K562 (cell line): Measurements from ENCODE around the gene RPP14. TPM values are rescaled to one million over a fixed set of nuclear protein-coding genes. Genes with fewer than 3 reads are reported as not detected.

ENCODE experiments used
- ATAC-seq: fragments of 200-7000 bp; cut with Tn5 transposase; 3 replicates; pipeline ENCODE4 v1.9.1; 2020; ENCODE audit warnings: moderate library complexity
- BruUV-seq: library from RNA; stranded (reverse); fragments of 400-500 nt; replicated peaks from 2 replicates; lab custom pipeline; 2021; lab: Mats Ljungman, UMichigan
- CTCF ChIA-PET: fragments of 300-600 bp; formaldehyde crosslinking; extraction: SDS; loops from one replicate; lab custom pipeline; 2021; ENCODE audit warnings: low intra/inter-chr PET ratio; lab: Yijun Ruan, JAX
- POLR2A ChIA-PET: fragments of 300-600, 350-650 bp; sonication (Branson Sonifier 250); formaldehyde crosslinking; extraction: SDS; loops from one replicate; lab custom pipeline; 2021; ENCODE audit warnings: antibody characterized with exemption, inconsistent platforms; lab: Yijun Ruan, JAX
- DNase-seq, 4 experiments: peaks; one replicate each; pipeline versions ENCODE4 v3.0.0 to v3.0.0-alpha.2; 2011 to 2018; ENCODE audit warnings: low spot score in 3 of 4, mixed read lengths in 3 of 4; ENCODE audit errors: extremely low read depth in 1 of 4
- FAIRE-seq: peaks from 2 replicates; lab custom pipeline; 2011; peaks lifted over from hg19 to GRCh38; lab: Jason Lieb, UNC
- H2AFZ ChIP-seq: 2 replicates; pipeline ENCODE4 v1.6.0; 2011; ENCODE audit warnings: low read depth, low read length, control low read depth, inconsistent platforms
- H3K27ac ChIP-seq: fragments of 200-600 bp; 3 replicates; pipeline ENCODE4 v1.8.0; 2011; ENCODE audit warnings: low read depth, mild to moderate bottlenecking, control low read depth, inconsistent platforms, low read length, moderate library complexity, mixed read lengths; ENCODE audit errors: extremely low read depth
- H3K27me3 ChIP-seq, 2 experiments: fragments of 300-600 bp in 1 of 2; 2 replicates in 1 of 2; 3 replicates in 1 of 2; pipeline versions ENCODE4 v1.6.0 to v1.8.0; 2011; ENCODE audit warnings: inconsistent platforms in 2 of 2, low read length in 2 of 2, mild to moderate bottlenecking in 1 of 2, mixed read lengths in 1 of 2, moderate library complexity in 1 of 2; ENCODE audit not compliant: control insufficient read depth in 2 of 2, insufficient read depth in 2 of 2
- H3K36me3 ChIP-seq: fragments of 300-600 bp; 3 replicates; pipeline ENCODE4 v1.8.0; 2011; ENCODE audit warnings: mild to moderate bottlenecking, low read length, inconsistent platforms; ENCODE audit not compliant: control insufficient read depth, insufficient read depth
- H3K4me1 ChIP-seq, 2 experiments: fragments of 200-600 bp in 1 of 2; replicated peaks in 1 of 2; 2 replicates in 1 of 2; 3 replicates in 1 of 2; pipeline versions ENCODE4 v1.5.1 to v1.8.0; 2011; ENCODE audit warnings: inconsistent platforms in 2 of 2, low read length in 2 of 2, mild to moderate bottlenecking in 1 of 2, mixed read lengths in 1 of 2, moderate library complexity in 1 of 2; ENCODE audit not compliant: control insufficient read depth in 2 of 2, insufficient read depth in 2 of 2
- H3K4me2 ChIP-seq: 2 replicates; pipeline ENCODE4 v1.6.1; 2011; ENCODE audit warnings: low read length, control low read depth, inconsistent platforms, mixed read lengths; ENCODE audit not compliant: insufficient read depth
- H3K4me3 ChIP-seq: fragments of 200-600 bp; sonication (generic), shearing (Covaris generic); 2 replicates; pipeline ENCODE4 v1.5.1; 2016; ENCODE audit warnings: control low read depth, inconsistent platforms
- H3K79me2 ChIP-seq: fragments of 200-600 bp; 3 replicates; pipeline ENCODE4 v1.8.0; 2011; ENCODE audit warnings: low read length, inconsistent platforms; ENCODE audit not compliant: control insufficient read depth, insufficient read depth
- H3K9ac ChIP-seq, 2 experiments: 2 replicates each; pipeline versions ENCODE4 v1.6.0 to v1.6.1; 2011; ENCODE audit warnings: low read depth in 2 of 2, low read length in 2 of 2, control low read depth in 1 of 2, inconsistent platforms in 1 of 2, mild to moderate bottlenecking in 1 of 2, mixed read lengths in 1 of 2; ENCODE audit not compliant: insufficient read depth in 1 of 2
- H3K9me1 ChIP-seq: one replicate; pipeline ENCODE4 v1.6.0; 2011; ENCODE audit warnings: inconsistent platforms, mild to moderate bottlenecking, low read length, moderate library complexity; ENCODE audit not compliant: control insufficient read depth, insufficient read depth
- H3K9me3 ChIP-seq: replicated peaks from 2 replicates; pipeline ENCODE4 v1.5.1; 2011; ENCODE audit warnings: low read depth, low read length, inconsistent platforms; ENCODE audit not compliant: control insufficient read depth, insufficient read depth
- H4K20me1 ChIP-seq: replicated peaks from 2 replicates; pipeline ENCODE4 v1.6.1; 2011; ENCODE audit warnings: low read length, inconsistent platforms, mixed read lengths; ENCODE audit not compliant: control insufficient read depth, insufficient read depth
- C11orf30 ChIP-seq: fragments of 450-650 bp; IDR thresholded peaks from 2 replicates; pipeline ENCODE4 v1.6.1; 2016; ENCODE audit warnings: low read depth, mild to moderate bottlenecking
- DDX20 ChIP-seq: fragments of 450-650 bp; IDR thresholded peaks from 2 replicates; pipeline ENCODE4 v1.6.1; 2016; ENCODE audit warnings: missing genetic modification characterization, low read depth, mild to moderate bottlenecking, missing compliant biosample characterization, moderate library complexity
- E2F3 ChIP-seq: fragments of 250-450 bp; sonication (Bioruptor Pico); IDR thresholded peaks from 2 replicates; pipeline ENCODE4 v1.4.0; 2020; ENCODE audit warnings: mild to moderate bottlenecking
- FOSL1 ChIP-seq: fragments of 200-800 bp; sonication (Bioruptor generic); conservative IDR thresholded peaks from 2 replicates; pipeline ENCODE4 v1.6.1; 2016; ENCODE audit warnings: missing genetic modification characterization, missing compliant biosample characterization
- MAFG ChIP-seq: fragments of 450-650 bp; conservative IDR thresholded peaks from 2 replicates; pipeline ENCODE4 v1.6.1; 2016; ENCODE audit warnings: missing genetic modification characterization, missing compliant biosample characterization
- NFYB ChIP-seq: IDR thresholded peaks from 2 replicates; pipeline ENCODE4 v1.6.1; 2011; ENCODE audit warnings: mild to moderate bottlenecking, moderate library complexity; ENCODE audit not compliant: insufficient read length; ENCODE audit errors: extremely low read depth
- PPARD ChIP-seq: fragments of 250-450 bp; sonication (Bioruptor Pico); IDR thresholded peaks from 2 replicates; pipeline ENCODE4 v1.8.0; 2022; ENCODE audit warnings: inconsistent platforms, mild to moderate bottlenecking, moderate library complexity
- RBM25 ChIP-seq: fragments of 200-400 bp; formaldehyde crosslinking; IDR thresholded peaks from 2 replicates; pipeline ENCODE4 v1.6.1; 2018; ENCODE audit warnings: low read length, low read depth, moderate library complexity; ENCODE audit not compliant: severe bottlenecking
- ZNF316 ChIP-seq: fragments of 450-650 bp; IDR thresholded peaks from 2 replicates; pipeline ENCODE4 v1.6.1; 2016
- WGBS: fragments of 100-300 bp; shearing (Covaris generic); methylation state at CpG from one replicate; pipeline ENCODE4 v1.1.6; 2016; ENCODE audit warnings: low coverage, mixed read lengths; ENCODE audit not compliant: insufficient coverage; ENCODE audit errors: missing lambda C conversion rate; 5-methylcytosine and 5-hydroxymethylcytosine counted together
- in situ Hi-C: fragments of 300-500 bp; cut with MboI; formaldehyde crosslinking; loops from 4 replicates; pipeline ENCODE4 v1.15.0; 2018; ENCODE audit warnings: inconsistent platforms, mixed read lengths
- intact Hi-C: fragments of 100-400 bp; cut with micrococcal nuclease; formaldehyde crosslinking; loops from 2 replicates; pipeline ENCODE4 v1.14.2; 2022
- polyA plus RNA-seq, 8 experiments: library from polyadenylated mRNA; depleted of rRNA in 4 of 8; stranded (reverse) in 5 of 8; unstranded in 3 of 8; fragments of >200 nt; fragmentation: Nextera tagmentation in 2 of 8; fragmentation: Illumina TruSeq in 1 of 8; extraction: Ambion mirVana in 2 of 8; extraction: Trizol in 1 of 8; gene quantifications; 2 replicates each; pipeline versions ENCODE4 v1.2.1 to v1.2.3, GENCODE V29; 2011 to 2014; ENCODE audit warnings: inconsistent platforms in 1 of 8, missing spikeins in 1 of 8
- total RNA-seq, 7 experiments: library from RNA; depleted of rRNA in 6 of 7; stranded (reverse); fragments of >200 nt in 6 of 7; fragmentation: Illumina TruSeq in 2 of 7; extraction: Trizol in 2 of 7; gene quantifications; 2 replicates each; pipeline versions ENCODE4 v1.2.1 to v1.2.3, GENCODE V29; 2011 to 2021; ENCODE audit warnings: low replicate concordance in 1 of 7
- TF ChIP-seq, protein P1 (sequence below): fragments of 250-450 bp; sonication (Bioruptor Pico); IDR thresholded peaks from 2 replicates; pipeline ENCODE4 v1.9.0; 2021; ENCODE audit warnings: mild to moderate bottlenecking
- TF ChIP-seq, protein P2 (sequence below), 2 experiments: fragments of 450-650 bp in 1 of 2; sonication (generic) in 1 of 2; formaldehyde crosslinking in 1 of 2; IDR thresholded peaks in 1 of 2; conservative IDR thresholded peaks in 1 of 2; 2 replicates each; pipeline versions ENCODE4 v1.6.1 to v1.8.1; 2016 to 2023; ENCODE audit warnings: mild to moderate bottlenecking in 2 of 2, moderate library complexity in 2 of 2, inconsistent platforms in 1 of 2, missing genetic modification reagents in 1 of 2

The RPP14 gene
- total and polyA plus RNA-seq, 9 of the 15 experiments (the other 6 are each of a cell fraction or from before 2014, with no cell fraction given) = 13.5 to 20.8 (median 15.4) TPM

DNA sequence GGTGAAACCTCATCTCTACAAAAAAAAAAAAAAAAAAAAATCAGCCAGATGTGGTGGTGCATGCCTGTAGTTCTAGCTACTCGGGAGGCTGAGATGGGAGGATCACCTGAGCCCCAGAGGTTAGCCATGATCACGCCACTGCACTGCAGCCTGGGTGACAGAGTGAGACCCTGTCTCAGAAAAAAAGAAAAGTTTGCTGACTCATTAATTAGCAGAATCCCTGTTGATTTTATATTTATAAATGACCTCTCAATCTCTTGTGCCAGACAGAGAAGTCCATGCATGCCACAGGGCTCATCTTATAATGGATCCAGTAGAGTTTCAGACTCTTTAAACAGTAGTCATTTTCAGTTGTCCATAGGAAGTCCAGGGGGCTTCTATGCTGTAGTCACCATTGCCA, 35.6 kb upstream of the RPP14 start:
- no peaks in the 10 kb centered on the region for H4K20me1 ChIP-seq
- H3K4me1 ChIP-seq = no peaks in the 10 kb centered on the region
- H3K4me2 ChIP-seq = no peak overlapping the region
- no peaks in the 10 kb centered on the region for H3K27me3 ChIP-seq
- POLR2A ChIA-PET = no interaction called here
- H3K4me3 ChIP-seq = no peak overlapping the region
- H3K9me1 ChIP-seq = no peaks in the 10 kb centered on the region
- no peak for FAIRE-seq
- no peak overlapping the region for H3K27ac ChIP-seq
- ATAC-seq = no peak
- no CpG with 5 or more reads among the region's 2 CpGs for WGBS
- CTCF ChIA-PET = no interaction called here
- H3K9ac ChIP-seq = no peak overlapping the region
- in situ Hi-C loops = no loop called here
- no peak overlapping the region for H2AFZ ChIP-seq
- no peak for TF ChIP-seq PPARD
- TF ChIP-seq DDX20 (tag) = no peak
- peak; percentile 50 for TF ChIP-seq ZNF316
- TF ChIP-seq, protein P1, sequence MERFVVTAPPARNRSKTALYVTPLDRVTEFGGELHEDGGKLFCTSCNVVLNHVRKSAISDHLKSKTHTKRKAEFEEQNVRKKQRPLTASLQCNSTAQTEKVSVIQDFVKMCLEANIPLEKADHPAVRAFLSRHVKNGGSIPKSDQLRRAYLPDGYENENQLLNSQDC (CRISPR knock-in tag) = no peak
- TF ChIP-seq MAFG (tag) = 0 out of 2 replicates have a peak, but pooled peaks have one; percentile 29
- TF ChIP-seq C11orf30 = peak; percentile 31; the same call in 1 of the 2 replicates
- H3K9me3 ChIP-seq = no peaks in the 10 kb centered on the region
- no peak for DNase-seq
- H3K79me2 ChIP-seq = no peaks in the 10 kb centered on the region
- intact Hi-C loops = no loop called here
- no TSS peak for BruUV-seq
- no peaks in the 10 kb centered on the region for H3K36me3 ChIP-seq

DNA sequence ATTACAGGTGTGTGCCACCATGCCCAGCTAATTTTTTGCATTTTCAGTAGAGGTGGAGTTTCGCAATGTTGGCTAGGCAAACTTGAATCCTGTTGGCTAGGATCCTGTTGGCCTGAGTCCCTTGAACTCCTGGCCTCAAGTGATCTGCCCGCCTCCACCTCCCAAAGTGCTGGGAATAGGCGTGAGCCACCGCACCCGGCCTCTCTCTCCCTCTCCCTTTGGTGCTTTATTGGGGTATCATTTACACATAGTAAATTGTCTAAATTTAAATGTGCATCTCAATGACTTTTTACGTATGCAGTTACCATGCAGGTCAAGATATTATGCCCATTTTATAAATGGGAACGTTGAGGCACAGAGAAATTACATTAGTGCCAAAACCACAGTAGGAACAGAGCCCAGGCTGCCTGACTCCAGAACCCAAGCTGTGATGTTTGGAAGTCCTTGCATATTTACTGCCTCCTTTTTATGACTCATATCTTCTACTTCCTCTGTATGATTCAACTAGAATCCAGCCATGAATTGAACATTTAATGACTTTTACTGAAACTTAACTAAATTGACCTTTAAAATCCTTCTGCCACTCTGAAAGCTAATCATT, 34.0 kb upstream of the RPP14 start:
- 45% methylated on average over 3 of the region's 7 CpGs for WGBS
- intact Hi-C loops = no loop called here

More for the DNA sequence above, 34.0 kb upstream of the RPP14 start:
- no TSS peak for BruUV-seq
- H3K27me3 ChIP-seq = no peaks in the 10 kb centered on the region
- no peak overlapping the region for H3K4me3 ChIP-seq
- TF ChIP-seq, protein P2, sequence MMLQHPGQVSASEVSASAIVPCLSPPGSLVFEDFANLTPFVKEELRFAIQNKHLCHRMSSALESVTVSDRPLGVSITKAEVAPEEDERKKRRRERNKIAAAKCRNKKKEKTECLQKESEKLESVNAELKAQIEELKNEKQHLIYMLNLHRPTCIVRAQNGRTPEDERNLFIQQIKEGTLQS (IDR thresholded peaks at IDR 0.05) = peak; percentile 35; the same call in 1 of the 2 replicates
- TF ChIP-seq, protein P2 (CRISPR knock-in tag; conservative IDR thresholded peaks at IDR 0.05) = no peak
- TF ChIP-seq E2F3 (CRISPR knock-in tag) (no peak), FOSL1 (tag) (peak; percentile 74), RBM25 (peak; percentile 79), NFYB (no peak)
- H3K9me3 ChIP-seq = no peaks in the 10 kb centered on the region
- H3K4me1 ChIP-seq = no peaks in the 10 kb centered on the region
- H3K4me2 ChIP-seq = no peak overlapping the region
- H3K9me1 ChIP-seq = no peaks in the 10 kb centered on the region
- H2AFZ ChIP-seq = no peak overlapping the region
- no peaks in the 10 kb centered on the region for H3K79me2 ChIP-seq
- in situ Hi-C loops = no loop called here
- CTCF ChIA-PET = no interaction called here
- no peak overlapping the region for H3K27ac ChIP-seq
- H4K20me1 ChIP-seq = no peaks in the 10 kb centered on the region
- no peak for ATAC-seq
- no peak for DNase-seq
- H3K36me3 ChIP-seq = no peaks in the 10 kb centered on the region
- no peak overlapping the region for H3K9ac ChIP-seq
- POLR2A ChIA-PET = no interaction called here
- no peak for FAIRE-seq
